Renal cortical epithelial cell (primary cell): ENCODE data around the gene GPR139. TPM values are rescaled to one million over a fixed set of nuclear protein-coding genes. Genes with fewer than 3 reads are reported as not detected.
A peak's percentile ranks its signal among the peaks of the same experiment; 100 is the strongest.

Source experiments
- DNase-seq: peaks from one replicate; pipeline ENCODE4 v3.0.0-alpha.2; 2011; ENCODE audit warnings: low read depth
- total RNA-seq: library from RNA; depleted of rRNA; stranded (reverse); fragments of >200 nt; gene quantifications from 2 replicates; pipeline ENCODE4 v1.2.3, GENCODE V29; 2014

Gene GPR139
- total RNA-seq, 1 donor from 2014 or later = not detected

DNA sequence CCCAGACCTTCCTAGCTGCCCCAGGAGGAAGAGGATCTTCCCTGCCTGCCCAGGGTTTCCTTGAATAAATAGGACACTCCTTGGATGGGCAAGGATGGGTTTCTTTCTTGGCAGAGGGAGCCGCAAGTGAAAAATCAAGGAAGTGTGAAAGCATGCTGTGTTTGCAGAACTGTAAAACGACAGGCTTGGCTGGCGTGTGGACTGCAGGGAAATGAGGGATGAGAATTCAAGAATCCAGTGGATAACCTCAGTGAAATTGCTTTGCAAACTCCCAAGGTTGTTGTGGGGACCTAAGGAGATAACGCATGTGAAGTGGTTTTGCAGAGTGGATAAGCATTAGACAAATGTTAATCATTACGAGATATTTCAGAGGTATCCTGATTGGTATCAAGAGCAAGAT lies 20.4 kb downstream of the GPR139 start:
- no peak for DNase-seq

DNA sequence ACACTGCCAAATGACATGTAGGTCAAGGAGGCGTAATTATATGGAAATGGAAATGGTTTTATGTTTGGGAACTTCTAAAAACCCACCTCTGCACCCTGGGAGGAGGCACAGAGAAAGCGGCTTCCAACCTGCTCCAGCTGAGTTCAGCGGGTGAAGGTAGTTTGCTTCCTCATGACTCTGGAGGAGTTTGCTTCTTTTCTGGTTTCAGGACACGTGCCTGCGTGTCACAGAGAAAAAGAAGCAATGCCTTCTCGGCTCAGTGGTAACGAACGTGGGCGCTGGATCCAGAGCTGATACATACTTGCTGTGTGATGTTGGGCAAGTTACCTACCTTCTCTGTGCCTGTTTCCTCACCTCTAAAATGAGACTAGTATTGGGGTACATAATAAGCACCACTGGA lies 22.1 kb downstream of the GPR139 start:
- no peak for DNase-seq

DNA sequence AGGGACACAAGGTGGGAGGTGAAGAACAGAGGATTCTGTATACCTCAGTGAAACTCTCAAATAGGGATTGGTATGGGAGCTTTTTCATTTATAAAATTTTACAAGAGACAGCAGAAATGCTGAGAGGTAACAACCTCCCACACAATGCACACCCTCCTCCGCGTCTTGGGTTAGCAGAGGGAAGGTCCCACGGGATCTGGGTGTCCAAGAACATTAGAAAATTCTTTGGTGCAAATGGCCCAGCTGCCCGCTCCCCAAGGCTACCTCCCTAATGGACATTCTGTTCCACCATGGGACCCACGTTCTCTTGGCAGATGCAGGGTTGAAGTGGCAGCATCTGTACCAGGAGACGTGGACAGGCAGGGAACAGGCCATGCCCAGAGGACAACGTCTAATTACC lies 22.5 kb downstream of the GPR139 start:
- no peak for DNase-seq

DNA sequence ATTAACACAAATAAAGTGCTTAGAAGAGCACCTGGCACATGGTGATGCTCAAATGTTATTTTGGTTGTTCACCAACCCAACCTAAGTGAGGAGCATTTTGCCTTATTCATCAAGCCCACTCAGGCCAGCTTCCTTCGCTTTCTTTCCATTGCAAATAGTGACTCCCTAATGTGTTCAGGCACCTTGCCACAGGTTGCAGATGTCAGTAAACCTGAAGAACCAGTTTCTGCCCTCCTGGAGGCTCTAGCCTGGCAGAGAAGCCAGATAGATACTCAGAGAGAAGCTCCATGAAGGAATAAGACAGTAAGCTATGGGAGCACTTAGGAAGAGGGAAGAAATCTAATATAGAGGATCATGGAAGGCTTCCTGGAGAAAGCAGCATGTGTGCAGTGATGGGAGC lies 23.9 kb downstream of the GPR139 start:
- no peak for DNase-seq

DNA sequence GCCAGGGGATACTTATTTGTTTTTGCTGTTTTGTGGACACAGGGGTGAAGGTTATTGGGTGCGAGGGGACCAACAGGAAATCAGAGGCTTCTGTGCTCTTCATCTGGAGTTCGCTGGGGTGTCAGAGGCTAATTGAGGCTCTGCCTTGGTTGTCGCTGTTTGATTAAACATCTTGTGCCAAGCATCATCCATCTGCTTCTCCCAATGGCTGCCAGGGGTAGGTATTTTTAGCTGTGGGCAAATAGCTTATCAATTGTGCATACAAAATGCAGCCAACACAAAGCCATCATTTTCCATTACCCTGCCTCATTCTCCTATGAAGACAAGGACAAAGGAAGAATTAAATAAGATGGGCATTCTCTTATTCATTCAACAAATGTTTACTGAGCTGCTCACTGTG lies 27.8 kb downstream of the GPR139 start:
- no peak for DNase-seq

DNA sequence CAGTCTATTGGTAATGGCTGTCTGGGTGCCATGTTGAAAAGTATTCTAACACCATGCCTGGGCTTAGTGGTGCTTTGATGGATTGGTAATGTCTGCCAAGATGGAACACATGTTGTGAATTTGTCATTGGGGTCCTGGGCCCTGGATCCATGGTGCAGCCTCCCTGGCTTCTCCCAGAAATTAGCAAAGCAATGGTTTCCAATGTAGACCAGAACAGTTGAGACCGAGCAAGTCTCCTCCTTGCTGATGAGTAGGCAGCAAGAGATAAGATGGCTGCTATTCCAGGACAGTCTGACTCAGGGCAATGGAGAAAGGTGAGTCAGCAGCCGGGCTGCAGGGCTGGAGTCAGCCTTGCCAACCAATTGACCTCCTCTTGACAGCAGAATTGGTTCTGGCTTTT lies 30.8 kb downstream of the GPR139 start:
- no peak for DNase-seq

DNA sequence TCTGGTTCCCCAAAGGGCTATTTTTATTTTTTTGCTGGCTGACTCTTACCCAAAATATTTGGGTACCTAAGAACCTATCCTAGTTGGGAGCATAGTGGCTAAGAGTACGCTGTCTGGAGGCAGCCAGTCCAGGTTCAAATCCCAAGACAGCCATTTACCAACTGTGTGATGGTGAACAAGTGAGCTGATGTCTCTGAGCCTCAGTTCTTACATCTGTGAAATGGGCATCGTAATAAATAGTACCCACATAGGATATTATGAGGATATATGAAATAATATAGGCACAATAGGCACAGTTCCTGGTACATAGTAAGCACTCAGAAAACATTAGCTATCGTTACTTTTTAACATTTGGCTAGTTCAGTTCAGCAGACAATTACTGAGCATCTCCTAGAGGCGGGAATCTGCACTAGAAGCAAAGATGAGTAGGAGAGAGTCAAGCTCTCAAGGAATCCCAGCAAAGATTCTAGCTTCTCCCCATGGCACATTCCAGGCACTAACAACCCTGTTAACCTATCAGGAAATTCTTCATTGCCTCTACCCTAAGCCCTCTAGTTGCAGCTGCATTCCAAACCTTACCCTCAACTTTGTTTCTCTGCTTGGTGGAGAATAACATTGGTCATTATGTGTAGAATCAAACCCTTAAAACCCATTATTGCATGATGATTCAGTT lies 31.6 kb downstream of the GPR139 start:
- DNase-seq = no peak

DNA sequence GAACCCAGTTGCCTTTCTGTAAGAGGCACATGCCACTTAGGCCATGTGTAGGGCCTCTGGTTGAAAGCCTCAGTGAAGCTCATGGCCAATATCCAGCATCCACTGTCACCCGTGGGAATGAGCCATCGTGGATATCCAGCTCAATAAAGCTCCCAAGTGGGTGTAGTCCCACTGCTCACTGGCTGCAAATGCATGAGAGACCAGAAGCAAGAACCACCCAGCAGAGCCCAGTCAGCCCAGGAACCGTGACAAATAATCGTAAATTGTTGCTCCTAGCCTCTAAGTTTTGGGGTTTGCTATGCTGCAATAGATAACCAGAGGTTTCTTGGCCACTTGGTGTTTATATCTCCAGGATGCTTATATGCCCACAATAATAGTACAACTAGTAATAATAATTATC lies 33.7 kb downstream of the GPR139 start:
- no peak for DNase-seq

DNA sequence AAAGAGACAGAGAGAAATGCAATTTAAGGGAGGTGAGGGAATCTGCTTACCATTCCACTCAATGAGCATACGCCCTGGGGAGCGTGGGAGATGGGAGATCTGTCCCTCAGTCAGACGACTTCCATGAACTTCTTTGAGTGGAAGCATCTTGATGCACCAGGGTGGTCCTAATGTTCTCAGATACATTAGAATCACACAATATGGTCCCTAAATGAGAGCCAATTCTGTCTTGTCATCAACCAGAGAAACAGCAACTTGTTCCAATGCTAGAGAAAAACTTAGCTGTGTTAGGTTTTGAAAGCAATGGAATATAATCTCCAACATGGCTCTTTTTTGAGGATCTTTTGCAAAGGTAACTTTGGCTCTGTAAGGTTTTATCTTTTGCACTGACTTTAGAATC lies 44.1 kb downstream of the GPR139 start:
- no peak for DNase-seq

DNA sequence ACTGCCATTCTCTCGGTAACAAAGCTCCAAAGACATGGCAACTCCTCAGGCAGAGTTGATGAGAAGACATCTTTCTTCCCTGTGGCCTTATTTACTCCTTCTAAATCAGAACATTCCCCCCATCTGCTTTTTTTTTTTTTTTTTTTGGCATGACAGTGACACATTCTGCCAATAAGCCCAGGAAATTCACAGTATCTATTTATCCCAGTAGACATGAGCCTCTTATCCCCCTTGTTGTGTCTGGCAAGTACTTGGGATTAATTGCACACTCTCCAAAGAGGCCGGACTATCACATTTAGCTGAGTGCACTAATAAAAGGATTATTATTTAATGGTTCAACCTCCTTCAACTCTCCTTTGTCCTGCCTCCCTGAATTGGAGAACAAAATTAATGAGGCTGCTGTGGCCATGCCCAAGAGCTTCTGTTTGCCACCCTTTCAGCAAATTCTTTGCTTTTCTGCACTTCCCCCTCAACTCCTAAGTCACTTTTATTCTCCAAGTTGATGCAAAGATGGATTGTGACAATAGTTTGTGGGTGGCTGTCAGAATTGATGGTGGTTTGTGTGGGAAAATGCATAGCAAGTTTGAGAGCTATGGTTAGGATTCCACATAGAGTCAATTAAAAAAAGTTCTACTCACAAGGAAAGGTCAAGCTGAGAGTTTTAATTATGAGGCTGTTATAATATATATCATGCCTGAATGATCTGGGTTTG lies 47.2 kb downstream of the GPR139 start:
- DNase-seq = no peak

DNA sequence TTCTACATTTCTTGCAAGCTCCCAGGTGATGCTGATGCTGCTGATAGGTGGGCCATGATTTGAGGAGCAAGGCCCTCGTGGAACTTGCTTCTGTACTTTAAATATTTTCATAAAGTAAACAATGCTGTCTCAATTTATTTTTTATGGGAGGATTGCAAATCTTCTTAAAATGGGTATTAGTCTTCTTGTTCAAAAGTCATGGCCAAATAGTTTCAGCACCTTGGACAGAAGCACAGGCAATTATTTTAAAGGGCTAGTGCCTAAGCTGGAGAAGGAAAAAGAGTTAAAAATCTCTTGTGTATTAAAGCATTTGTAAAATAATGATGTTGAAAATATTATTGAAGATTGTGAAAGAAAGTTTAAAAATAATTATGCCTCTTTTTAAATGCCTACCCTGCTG lies 50.5 kb downstream of the GPR139 start:
- DNase-seq = peak; percentile 9

DNA sequence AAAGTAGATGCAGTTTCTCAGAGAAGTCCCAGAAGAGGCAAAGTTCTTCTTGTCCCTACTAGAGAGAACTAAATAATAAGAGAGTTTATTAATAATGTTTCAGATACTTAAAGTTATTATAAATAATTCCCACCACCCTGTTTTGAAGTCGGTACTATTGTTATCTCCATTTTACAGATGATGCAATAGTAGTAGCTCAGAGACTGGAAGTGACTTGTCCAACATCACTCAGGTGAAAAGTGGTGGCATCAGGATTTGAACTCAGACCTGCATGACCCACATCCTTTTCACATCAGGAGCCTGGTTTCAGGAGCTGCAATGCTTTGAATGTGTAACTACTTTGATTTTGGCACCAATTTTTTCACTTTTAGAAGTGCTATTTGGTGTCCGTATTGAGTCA lies 52.7 kb downstream of the GPR139 start:
- DNase-seq = no peak

DNA sequence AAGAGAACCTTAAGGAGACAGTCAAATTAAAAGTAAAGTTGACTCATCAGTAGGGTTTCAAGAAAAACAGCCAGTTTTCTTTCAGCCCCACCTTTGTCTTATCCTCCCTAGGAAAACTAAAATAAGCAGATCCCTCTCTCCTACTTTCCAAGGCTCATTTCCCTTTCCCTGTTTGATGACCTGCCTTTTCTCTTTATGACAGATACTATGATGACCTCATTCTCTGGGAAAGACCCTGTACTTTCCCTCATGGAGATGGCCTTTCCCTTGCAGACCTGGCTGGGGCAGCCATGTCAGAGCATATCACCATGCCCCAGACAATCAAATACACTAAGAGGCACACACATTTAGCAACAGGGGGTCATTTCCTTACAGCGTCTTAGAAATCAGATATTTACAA lies 53.6 kb downstream of the GPR139 start:
- DNase-seq = no peak

DNA sequence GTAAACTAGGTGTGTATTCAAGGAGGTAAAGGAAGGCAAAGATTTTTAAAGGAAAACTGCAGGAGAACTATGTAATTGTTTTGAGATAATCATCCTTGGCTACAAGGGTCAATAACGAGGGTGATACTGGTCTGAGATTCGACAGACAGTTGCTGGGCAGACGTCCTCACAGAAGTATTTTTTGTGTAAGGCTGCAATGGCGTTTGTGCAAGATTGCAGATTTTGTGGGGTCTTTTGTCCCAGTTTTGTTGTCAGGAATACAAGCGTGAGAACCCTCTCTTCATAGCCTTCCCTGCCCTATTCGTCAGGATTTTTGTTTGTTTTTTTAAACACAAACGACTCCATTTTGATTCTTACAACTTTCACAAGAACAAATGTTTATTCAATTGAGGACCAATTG lies 57.5 kb downstream of the GPR139 start:
- DNase-seq = no peak

DNA sequence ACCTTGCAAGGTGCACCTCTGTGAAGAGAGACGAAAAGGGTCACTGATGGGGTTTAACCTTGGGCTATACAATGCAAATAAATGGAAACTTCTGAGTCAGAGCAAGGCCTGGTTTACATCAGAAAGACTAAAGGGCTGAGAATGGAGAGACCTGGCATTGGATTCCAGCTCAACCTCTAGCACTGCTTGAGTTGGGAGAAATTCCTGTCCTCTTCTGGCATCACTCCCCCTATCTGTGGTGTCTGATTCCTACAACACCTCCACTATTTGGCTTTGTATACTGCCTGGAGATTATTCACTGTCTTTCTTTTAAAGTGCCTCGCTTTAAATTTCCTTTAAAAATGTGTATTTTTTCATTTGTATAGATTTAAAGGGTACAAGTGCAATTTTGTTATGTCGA lies 68.8 kb downstream of the GPR139 start:
- no peak for DNase-seq

DNA sequence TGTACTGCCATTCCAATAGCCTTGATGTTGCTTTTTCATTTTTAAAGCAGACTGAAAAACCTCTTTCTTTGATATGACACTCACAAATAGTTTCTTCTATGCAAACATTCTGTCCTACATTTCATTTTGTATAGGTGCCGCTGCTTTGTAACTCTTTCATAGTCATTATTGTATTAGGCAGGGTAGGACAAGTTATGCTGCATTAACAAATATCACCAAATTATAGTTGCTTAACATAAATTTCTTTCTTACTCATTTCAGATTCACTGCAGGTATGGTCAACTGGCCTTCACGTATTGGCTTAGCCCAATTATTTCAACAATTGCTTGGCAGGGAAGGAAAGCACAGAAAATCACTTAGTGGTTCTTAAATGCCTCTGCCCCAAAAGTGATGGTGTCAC lies 70.8 kb downstream of the GPR139 start:
- no peak for DNase-seq

DNA sequence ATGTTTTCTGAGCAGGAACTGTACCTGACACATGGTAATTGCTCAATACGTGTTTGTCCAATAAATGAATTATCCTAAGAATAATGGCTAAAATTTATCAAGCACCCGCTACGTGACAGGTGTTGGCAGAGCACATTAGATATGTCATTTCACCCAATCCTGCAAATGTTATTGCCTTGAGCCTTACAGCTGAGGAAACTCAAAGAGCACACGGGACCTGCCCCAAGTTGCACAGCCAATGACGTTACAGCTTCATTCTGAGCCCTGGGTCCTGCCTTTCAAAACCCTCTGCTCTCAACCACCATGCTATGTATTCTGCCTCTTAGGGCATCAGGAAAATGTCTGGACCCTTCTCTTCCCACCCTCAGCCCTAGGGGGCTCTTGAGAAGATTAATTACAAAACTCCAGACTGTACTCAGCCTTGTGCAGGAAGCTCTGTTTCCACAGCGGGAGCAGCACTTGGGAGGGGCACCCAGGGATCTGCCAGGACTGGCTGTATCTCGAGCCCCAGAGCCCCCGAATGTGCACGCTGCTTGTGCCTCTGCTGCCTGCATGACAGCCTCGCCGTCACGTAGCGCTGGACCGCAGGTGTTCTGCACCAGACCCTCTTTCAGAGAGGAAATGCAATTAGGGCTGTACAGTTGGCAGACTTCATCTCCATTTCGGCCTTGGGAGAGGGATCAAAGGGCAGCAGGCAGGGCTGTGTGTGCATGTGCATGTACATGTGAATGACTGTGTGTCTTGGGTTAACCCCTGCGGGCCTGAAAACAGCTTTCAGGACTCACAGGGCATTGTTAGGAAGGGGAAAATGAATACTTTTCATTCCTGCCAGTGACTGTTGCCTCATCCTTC lies 71.6 kb downstream of the GPR139 start:
- DNase-seq = no peak

DNA sequence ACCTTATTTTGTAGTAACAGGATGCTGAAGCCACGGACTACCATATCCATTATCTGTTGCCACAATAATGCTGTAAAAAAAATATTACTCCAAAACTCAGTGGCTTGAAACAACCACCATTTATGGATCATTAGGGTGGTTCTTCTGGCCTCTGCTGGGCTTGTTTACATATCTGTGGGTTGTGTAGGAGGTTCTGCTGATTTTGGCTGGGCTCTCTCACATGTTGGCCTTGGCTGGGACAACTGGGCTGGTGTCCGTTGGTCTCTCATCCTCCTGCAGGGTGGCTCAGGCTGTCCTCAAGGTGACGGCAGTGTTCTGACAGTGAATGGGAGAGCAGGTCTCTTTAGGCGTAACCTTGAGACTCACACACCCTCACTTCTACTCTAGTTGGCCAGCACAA lies 76.0 kb downstream of the GPR139 start:
- no peak for DNase-seq

DNA sequence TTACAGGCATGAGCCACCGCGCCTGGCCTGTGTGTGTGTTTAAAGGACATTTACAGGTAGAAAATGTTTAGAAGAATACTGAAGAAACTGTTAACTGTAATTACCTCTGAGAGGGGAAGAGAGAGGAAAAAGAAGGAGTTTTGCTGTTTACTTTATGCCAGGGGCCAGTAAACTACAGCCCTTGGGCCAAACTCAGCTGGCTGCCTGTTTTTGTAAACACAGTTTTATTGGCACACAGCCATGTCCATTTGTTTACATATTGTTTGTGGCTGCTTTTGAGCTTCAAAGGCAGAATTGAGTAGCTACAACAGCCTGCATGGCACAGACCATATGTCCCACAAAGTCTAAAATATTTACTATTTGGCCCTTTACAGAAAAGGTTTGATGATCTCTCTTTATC lies 76.4 kb downstream of the GPR139 start:
- DNase-seq = no peak

DNA sequence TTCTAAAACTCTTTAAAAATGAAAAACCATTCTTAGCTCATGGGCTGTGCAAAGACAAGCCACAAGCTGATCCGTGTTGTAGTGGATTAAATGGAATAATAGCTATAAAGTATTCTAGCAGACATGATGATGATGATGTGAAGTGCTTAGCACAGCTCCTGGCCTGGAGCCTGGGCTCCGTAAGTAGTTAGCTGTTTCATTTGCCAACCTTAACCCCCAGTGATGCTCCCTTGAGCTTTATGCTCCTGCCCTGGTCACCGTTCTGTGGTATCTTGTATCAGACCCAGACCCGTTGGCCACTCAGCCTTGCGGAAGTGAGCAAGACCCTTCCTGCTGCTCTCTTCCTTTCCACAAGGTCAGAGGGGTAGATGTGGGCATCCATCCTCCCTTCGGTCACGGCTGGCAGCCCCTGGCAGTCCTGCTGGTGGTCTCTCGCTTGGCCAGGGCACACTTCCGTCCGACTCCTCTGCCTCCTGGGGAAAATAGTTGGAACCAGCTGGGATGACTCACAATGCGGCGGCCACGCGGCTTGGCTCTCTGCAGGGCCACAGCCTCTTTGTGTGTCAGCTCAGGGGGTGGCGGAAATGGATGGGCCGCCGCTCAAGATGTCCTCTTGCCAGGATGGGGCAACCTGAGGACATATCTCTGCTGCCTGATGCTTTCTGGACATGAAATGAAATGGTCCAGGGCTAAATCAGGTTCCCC lies 79.1 kb downstream of the GPR139 start:
- no peak for DNase-seq

DNA sequence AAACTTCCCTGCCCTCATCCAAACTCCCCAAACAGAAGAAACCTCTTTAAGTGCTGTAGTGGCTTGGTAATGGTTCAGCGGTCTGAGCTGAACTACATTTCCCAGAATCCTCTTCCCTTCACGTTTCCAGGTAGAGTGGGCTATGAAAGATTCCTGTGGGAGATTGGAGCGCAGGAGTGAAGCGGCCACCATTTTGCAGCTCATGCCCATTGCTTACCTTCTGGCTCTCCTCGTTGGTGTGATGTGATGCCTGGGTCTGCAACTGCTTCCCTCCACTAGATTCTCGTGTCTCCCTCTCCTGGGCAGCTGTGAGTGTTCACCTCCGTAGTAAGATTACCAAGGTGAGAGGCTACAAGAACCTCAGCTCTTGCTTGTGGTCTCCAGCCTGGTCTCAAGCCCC lies 82.1 kb downstream of the GPR139 start:
- no peak for DNase-seq

DNA sequence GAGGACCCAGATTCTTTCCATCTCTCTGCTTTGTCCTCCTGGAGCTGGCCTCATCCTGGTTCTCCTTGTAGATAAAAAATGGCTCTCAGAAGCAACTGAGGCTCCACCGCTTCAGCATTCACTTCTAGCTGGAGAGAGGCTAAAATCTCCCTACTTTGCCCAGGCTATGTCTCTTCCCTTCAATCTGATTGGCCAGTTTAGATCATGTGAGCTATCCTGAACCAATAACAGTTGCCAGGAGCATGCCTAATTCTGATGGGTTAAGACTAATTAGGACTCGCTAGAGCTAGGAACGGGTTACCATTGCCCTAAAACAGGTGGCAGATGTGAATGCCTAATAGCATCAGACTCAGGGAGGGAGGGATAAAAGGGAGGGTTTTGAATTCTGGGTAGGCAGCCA lies 89.6 kb downstream of the GPR139 start:
- no peak for DNase-seq
